Fibroblast of lung (primary cell): Measurements from ENCODE around the gene TMEM163. TPM values are rescaled to one million over a fixed set of nuclear protein-coding genes. Genes with fewer than 3 reads are reported as not detected.

Experiments
- DNase-seq, 2 donors: peaks; one replicate each; pipeline versions ENCODE4 v3.0.0 to v3.0.0-alpha.2; 2010; ENCODE audit warnings: low read depth in 2 of 2
- H2AFZ ChIP-seq: 2 replicates; pipeline ENCODE4 v1.5.1; 2012; ENCODE audit warnings: low read length, control low read depth, inconsistent platforms
- H3K27ac ChIP-seq: 2 replicates; pipeline ENCODE4 v1.5.1; 2011; ENCODE audit warnings: low read length, control low read depth; ENCODE audit not compliant: insufficient read depth
- H3K27me3 ChIP-seq: 2 replicates; pipeline ENCODE4 v1.5.1; 2011; ENCODE audit warnings: mild to moderate bottlenecking, low read length; ENCODE audit not compliant: control insufficient read depth, insufficient read depth
- H3K36me3 ChIP-seq: 2 replicates; pipeline ENCODE4 v1.5.1; 2011; ENCODE audit warnings: low read length; ENCODE audit not compliant: control insufficient read depth, insufficient read depth
- H3K4me1 ChIP-seq: 2 replicates; pipeline ENCODE4 v1.5.1; 2011; ENCODE audit warnings: low read length; ENCODE audit not compliant: control insufficient read depth, insufficient read depth; ENCODE audit errors: extremely low read depth
- H3K4me2 ChIP-seq: 2 replicates; pipeline ENCODE4 v1.5.1; 2011; ENCODE audit warnings: low read length, control low read depth; ENCODE audit not compliant: insufficient read depth; ENCODE audit errors: extremely low read depth
- H3K4me3 ChIP-seq, 4 experiments: fragments of 200-600 bp in 1 of 4; sonication (generic) in 1 of 4; replicated peaks in 1 of 4; 2 replicates each; pipeline ENCODE4 v1.5.1; 2011 to 2016; ENCODE audit warnings: low read length in 4 of 4, low read depth in 3 of 4, mild to moderate bottlenecking in 3 of 4, control low read depth in 2 of 4, inconsistent platforms in 1 of 4, mixed read lengths in 1 of 4; ENCODE audit not compliant: insufficient read depth in 1 of 4; ENCODE audit errors: control extremely low read depth in 1 of 4
- H3K79me2 ChIP-seq: 2 replicates; pipeline ENCODE4 v1.5.1; 2012; ENCODE audit warnings: mild to moderate bottlenecking, low read length, inconsistent platforms; ENCODE audit not compliant: control insufficient read depth, insufficient read depth
- H3K9ac ChIP-seq: 2 replicates; pipeline ENCODE4 v1.5.1; 2011; ENCODE audit warnings: mild to moderate bottlenecking, low read length, control low read depth; ENCODE audit not compliant: insufficient read depth
- H3K9me3 ChIP-seq: 2 replicates; pipeline ENCODE4 v1.5.1; 2012; ENCODE audit warnings: low read depth, low read length; ENCODE audit not compliant: control insufficient read depth, insufficient read depth
- H4K20me1 ChIP-seq: 2 replicates; pipeline ENCODE4 v1.5.1; 2011; ENCODE audit warnings: low read length; ENCODE audit not compliant: control insufficient read depth, insufficient read depth; ENCODE audit errors: extremely low read depth
- EZH2 ChIP-seq: IDR thresholded peaks from 2 replicates; pipeline ENCODE4 v1.5.1; 2012; ENCODE audit warnings: low read length, control low read depth, mild to moderate bottlenecking; ENCODE audit errors: missing control alignments
- polyA plus RNA-seq, 2 donors: library from polyadenylated mRNA; depleted of rRNA in 1 of 2; stranded (reverse) in 1 of 2; unstranded in 1 of 2; fragments of >200 nt; gene quantifications; 2 replicates each; pipeline ENCODE4 v1.2.1, GENCODE V29; 2011 to 2012; ENCODE audit warnings: missing spikeins in 1 of 2
- total RNA-seq: library from RNA; depleted of rRNA; stranded (reverse); fragments of >200 nt; gene quantifications from 2 replicates; pipeline ENCODE4 v1.2.1, GENCODE V29; 2014
- TF ChIP-seq, protein P1 (sequence below), 2 donors: IDR thresholded peaks in 1 of 2; conservative IDR thresholded peaks in 1 of 2; 1 replicate in 1 of 2; 2 replicates in 1 of 2; pipeline ENCODE4 v1.5.1; 2011 to 2012; ENCODE audit warnings: low read length in 2 of 2, control low read depth in 1 of 2, inconsistent platforms in 1 of 2, low read depth in 1 of 2, mild to moderate bottlenecking in 1 of 2

The TMEM163 gene
- total and polyA plus RNA-seq, 2 donors (not counting 1 experiment from before 2014, with no cell fraction given) = under 0.01 to 0.03 TPM

DNA sequence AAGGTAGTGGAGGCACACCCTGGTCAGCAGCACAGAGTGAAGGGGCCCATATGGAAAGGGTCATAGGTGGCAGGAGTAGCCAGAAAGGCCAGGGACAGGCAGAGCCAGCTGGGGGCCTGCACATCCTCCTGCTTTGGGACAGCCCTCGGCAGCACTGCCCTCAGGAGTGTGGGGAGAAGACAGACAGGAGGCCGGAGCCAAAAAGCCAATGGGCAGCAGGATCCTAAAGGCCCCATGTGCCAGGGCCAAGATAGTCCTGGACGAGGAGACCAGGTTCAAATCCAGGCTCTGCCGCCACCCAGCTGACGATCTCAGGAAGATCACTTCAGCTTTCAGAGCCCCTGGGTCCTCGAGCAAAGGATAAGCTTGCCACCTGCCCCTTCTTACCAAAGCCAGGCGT, 220.1 kb downstream of the TMEM163 start:
- H4K20me1 ChIP-seq = no peaks in the 10 kb centered on the region
- no peaks in the 10 kb centered on the region for H3K36me3 ChIP-seq
- no peaks in the 10 kb centered on the region for H3K79me2 ChIP-seq
- H3K4me1 ChIP-seq = no peaks in the 10 kb centered on the region
- TF ChIP-seq, protein P1, sequence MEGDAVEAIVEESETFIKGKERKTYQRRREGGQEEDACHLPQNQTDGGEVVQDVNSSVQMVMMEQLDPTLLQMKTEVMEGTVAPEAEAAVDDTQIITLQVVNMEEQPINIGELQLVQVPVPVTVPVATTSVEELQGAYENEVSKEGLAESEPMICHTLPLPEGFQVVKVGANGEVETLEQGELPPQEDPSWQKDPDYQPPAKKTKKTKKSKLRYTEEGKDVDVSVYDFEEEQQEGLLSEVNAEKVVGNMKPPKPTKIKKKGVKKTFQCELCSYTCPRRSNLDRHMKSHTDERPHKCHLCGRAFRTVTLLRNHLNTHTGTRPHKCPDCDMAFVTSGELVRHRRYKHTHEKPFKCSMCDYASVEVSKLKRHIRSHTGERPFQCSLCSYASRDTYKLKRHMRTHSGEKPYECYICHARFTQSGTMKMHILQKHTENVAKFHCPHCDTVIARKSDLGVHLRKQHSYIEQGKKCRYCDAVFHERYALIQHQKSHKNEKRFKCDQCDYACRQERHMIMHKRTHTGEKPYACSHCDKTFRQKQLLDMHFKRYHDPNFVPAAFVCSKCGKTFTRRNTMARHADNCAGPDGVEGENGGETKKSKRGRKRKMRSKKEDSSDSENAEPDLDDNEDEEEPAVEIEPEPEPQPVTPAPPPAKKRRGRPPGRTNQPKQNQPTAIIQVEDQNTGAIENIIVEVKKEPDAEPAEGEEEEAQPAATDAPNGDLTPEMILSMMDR (conservative IDR thresholded peaks at IDR 0.05 in 1 of 2, IDR thresholded peaks at IDR 0.05 in 1 of 2; ENCODE audit: low read depth in 1 of 2, low read length in 2 of 2) = no peak
- no peak for TF ChIP-seq EZH2
- H3K9ac ChIP-seq = no peak overlapping the region
- no peak overlapping the region for H3K4me2 ChIP-seq
- H3K9me3 ChIP-seq = no peaks in the 10 kb centered on the region
- no peak overlapping the region for H3K4me3 ChIP-seq
- DNase-seq = no peak
- H2AFZ ChIP-seq = no peak overlapping the region
- H3K27ac ChIP-seq = no peak overlapping the region
- H3K27me3 ChIP-seq = no peaks in the 10 kb centered on the region

DNA sequence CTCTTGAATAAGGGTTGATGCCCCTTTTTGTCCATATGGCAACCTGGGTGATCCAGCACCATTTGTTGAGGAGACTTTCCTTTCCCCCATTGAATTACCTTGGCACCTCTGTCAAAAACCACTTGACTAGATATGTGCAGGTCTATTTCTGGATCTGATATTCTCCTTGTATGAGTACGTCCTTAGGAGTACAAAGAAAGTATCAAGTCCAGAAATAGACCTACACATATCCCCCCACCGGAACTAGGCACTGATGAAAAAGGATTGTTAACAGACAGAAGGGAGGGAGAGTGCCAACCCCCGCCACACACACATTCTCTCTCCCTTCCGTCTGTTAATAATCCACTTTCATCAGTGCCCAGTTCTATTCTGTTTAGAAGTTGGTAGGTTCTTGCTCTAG, 225.0 kb downstream of the TMEM163 start:
- no peak overlapping the region for H3K9ac ChIP-seq
- H3K79me2 ChIP-seq = no peaks in the 10 kb centered on the region
- H4K20me1 ChIP-seq = no peaks in the 10 kb centered on the region
- DNase-seq = no peak
- H3K27ac ChIP-seq = no peak overlapping the region
- no peak overlapping the region for H3K4me2 ChIP-seq
- no peaks in the 10 kb centered on the region for H3K4me1 ChIP-seq
- H2AFZ ChIP-seq = no peak overlapping the region
- no peak overlapping the region for H3K4me3 ChIP-seq
- no peaks in the 10 kb centered on the region for H3K9me3 ChIP-seq
- TF ChIP-seq, protein P1 (conservative IDR thresholded peaks at IDR 0.05 in 1 of 2, IDR thresholded peaks at IDR 0.05 in 1 of 2; ENCODE audit: low read depth in 1 of 2, low read length in 2 of 2) = no peak
- TF ChIP-seq EZH2 = no peak
- peaks cover 11% of the 10 kb centered on the region for H3K27me3 ChIP-seq
- no peaks in the 10 kb centered on the region for H3K36me3 ChIP-seq

DNA sequence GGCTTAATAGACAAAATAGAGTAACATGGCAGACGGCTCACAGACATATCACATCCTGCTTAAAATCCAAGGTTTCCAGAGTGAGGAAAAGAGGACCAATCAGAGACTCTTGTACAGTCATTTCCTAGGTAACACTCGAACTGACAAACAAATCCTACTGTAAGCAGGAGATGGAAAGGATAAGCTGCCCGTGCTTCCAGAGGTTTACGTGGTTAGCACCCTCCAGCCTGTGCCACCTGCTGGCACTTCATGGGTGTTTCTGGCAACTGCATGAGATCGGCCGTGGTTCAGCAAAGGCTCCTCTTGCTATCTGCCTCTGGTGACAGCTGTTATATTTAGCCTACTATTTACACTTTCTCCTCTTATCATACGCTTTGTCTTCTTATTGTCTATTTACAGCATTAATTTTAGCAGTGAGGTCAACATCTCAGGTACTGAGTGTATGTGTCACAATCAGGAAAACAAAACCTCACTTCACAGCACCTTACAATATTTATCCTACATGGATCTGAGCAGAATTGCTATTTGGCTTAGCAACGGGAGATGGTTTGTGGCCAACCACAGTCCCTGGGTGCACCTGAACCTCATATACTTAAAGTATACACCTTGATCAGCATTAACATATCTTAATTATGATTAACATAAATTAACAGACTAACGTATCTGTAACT, 226.9 kb downstream of the TMEM163 start:
- H3K79me2 ChIP-seq = no peaks in the 10 kb centered on the region
- TF ChIP-seq EZH2 = no peak
- TF ChIP-seq, protein P1 (conservative IDR thresholded peaks at IDR 0.05 in 1 of 2, IDR thresholded peaks at IDR 0.05 in 1 of 2; ENCODE audit: low read depth in 1 of 2, low read length in 2 of 2) = peak in 1 of 2 donors; percentile 7
- no peak overlapping the region for H3K4me3 ChIP-seq
- no peak for DNase-seq
- no peaks in the 10 kb centered on the region for H4K20me1 ChIP-seq
- no peak overlapping the region for H3K27ac ChIP-seq
- no peaks in the 10 kb centered on the region for H3K4me1 ChIP-seq
- no peak overlapping the region for H3K9ac ChIP-seq
- no peaks in the 10 kb centered on the region for H3K36me3 ChIP-seq
- no peak overlapping the region for H2AFZ ChIP-seq
- no peak overlapping the region for H3K4me2 ChIP-seq
- no peaks in the 10 kb centered on the region for H3K9me3 ChIP-seq
- H3K27me3 ChIP-seq = peaks cover 11% of the 10 kb centered on the region
